BJ (cell line): ENCODE data around the gene KCNIP4. TPM values are rescaled to one million over a fixed set of nuclear protein-coding genes. Genes with fewer than 3 reads are reported as not detected.

Experiments
- CTCF ChIA-PET: fragments of 350-600 bp; formaldehyde crosslinking; extraction: SDS; loops from one replicate; lab custom pipeline; 2021; ENCODE audit warnings: antibody characterized with exemption, inconsistent platforms; lab: Yijun Ruan, JAX
- POLR2A ChIA-PET: fragments of 300-600 bp; sonication (Branson Sonifier 250); formaldehyde crosslinking; extraction: SDS; loops from one replicate; lab custom pipeline; 2021; ENCODE audit warnings: antibody characterized with exemption; lab: Charles Lee
- DNase-seq: peaks from one replicate; pipeline ENCODE4 v3.0.0-alpha.2; 2011; ENCODE audit warnings: low read depth
- H3K27me3 ChIP-seq: 2 replicates; pipeline ENCODE4 v1.6.0; 2011; ENCODE audit warnings: low read length; ENCODE audit not compliant: control insufficient read depth, insufficient read depth
- H3K36me3 ChIP-seq: 2 replicates; pipeline ENCODE4 v1.5.1; 2011; ENCODE audit warnings: low read length; ENCODE audit not compliant: control insufficient read depth, insufficient read depth
- H3K4me3 ChIP-seq: 2 replicates; pipeline ENCODE4 v1.5.1; 2011; ENCODE audit warnings: low read depth, mild to moderate bottlenecking, control low read depth, low read length
- polyA plus RNA-seq: library from polyadenylated mRNA; depleted of rRNA; stranded (reverse); fragments of >200 nt; gene quantifications from 2 replicates; pipeline ENCODE4 v1.2.3, GENCODE V29; 2011
- TF ChIP-seq, protein P1 (sequence below): IDR thresholded peaks from 2 replicates; pipeline ENCODE4 v1.5.1; 2011; ENCODE audit warnings: low read depth, mild to moderate bottlenecking, control low read depth, inconsistent platforms, low read length, moderate library complexity; ENCODE audit not compliant: insufficient read depth

KCNIP4 gene
- polyA plus RNA-seq, 1 experiment: not detected

DNA sequence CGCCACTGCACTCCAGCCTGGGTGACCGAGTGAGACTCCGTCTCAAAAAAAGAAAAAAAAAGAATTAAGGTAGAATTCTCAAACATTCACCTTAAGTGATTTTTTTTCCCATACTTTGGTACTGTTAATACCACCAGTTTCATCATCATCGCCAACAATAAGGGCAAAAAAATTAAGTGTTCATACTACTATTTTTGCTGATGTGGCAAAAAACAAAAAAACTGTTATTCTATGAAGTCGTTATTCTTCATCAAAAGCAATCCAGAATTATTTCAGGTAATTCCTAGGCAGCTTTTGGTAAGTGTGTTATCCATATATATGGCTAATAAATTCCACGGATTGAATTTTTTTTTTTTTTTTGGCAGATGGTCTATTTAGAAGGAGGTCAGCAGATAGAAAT, 85.7 kb downstream of the KCNIP4 start:
- ChIA-PET POLR2A (no interaction called here), CTCF (no interaction called here)
- Histone ChIP-seq H3K36me3 (no peaks in the 10 kb centered on the region), H3K4me3 (no peak overlapping the region), H3K27me3 (no peaks in the 10 kb centered on the region)
- DNase-seq: no peak
- TF ChIP-seq, protein P1, sequence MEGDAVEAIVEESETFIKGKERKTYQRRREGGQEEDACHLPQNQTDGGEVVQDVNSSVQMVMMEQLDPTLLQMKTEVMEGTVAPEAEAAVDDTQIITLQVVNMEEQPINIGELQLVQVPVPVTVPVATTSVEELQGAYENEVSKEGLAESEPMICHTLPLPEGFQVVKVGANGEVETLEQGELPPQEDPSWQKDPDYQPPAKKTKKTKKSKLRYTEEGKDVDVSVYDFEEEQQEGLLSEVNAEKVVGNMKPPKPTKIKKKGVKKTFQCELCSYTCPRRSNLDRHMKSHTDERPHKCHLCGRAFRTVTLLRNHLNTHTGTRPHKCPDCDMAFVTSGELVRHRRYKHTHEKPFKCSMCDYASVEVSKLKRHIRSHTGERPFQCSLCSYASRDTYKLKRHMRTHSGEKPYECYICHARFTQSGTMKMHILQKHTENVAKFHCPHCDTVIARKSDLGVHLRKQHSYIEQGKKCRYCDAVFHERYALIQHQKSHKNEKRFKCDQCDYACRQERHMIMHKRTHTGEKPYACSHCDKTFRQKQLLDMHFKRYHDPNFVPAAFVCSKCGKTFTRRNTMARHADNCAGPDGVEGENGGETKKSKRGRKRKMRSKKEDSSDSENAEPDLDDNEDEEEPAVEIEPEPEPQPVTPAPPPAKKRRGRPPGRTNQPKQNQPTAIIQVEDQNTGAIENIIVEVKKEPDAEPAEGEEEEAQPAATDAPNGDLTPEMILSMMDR: no peak

DNA sequence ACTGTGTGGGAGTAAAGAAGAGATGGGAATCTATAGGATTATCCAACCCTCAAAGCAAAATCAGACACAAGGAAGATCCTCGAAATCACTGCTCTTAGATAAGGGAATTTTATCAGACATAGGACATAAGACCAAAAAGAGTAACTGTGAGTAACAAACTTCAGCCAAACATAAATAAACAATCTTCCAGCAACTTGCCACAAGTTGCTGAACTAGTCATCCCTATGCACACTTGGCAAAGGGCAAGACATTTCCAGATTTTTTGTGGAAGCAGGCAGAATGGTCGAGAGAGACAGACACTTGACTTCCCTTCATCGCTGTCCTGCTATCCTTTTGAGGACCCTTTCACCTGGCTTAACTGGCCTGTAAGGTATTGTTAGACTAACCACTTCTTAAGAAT, 89.6 kb downstream of the KCNIP4 start:
- ChIA-PET POLR2A (no interaction called here), CTCF (no interaction called here)
- Histone ChIP-seq H3K36me3 (no peaks in the 10 kb centered on the region), H3K4me3 (no peak overlapping the region), H3K27me3 (no peaks in the 10 kb centered on the region)
- DNase-seq: no peak
- TF ChIP-seq, protein P1: no peak

DNA sequence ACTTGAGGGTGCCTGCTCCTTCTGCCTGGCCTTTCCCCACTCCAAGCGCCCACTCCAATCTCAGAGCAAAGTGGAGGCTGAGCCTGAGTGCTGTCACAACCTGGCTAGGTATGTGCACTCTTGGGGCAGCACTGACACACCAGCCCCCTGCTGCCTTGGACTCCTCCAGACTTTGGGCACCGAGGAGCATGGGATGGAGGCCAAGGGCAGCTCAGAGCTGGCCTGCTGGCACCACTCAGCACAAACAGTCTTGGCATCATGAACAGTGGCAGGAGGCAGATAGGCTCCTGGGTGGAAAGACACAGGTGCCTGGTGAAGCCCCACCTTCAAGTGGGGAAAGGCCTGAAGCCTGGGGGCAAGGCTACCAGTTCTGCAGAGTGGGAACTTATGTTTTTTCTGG, 91.8 kb downstream of the KCNIP4 start:
- DNase-seq: no peak
- CTCF ChIA-PET: interaction anchor here (0.7 to 1.1 kb wide), 4 partner anchors 54 to 620 kb away, joined by 3 to 4 read pairs (median 3); no protein-coding TSS in a partner anchor
- POLR2A ChIA-PET: no interaction called here

DNA sequence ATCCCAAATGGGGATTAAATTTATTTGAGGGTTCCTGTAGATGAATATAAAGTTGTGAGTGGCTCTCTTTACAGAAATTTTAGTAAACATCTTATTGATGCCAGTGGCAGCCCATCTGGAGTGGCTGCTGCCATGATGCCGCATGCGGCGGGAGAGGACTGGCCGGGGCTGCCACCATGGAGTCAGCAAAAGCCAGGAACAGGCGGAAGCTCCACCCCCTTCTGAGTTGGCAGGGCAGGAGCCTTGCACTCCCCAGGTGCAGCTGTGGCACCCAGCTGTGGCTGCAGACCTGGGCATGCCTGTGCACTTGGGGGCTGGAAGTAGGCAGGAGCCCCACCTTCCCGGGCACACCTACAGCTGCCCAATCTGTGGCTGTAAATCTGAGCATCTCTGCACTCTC, 92.3 kb downstream of the KCNIP4 start:
- no peaks in the 10 kb centered on the region for H3K27me3 ChIP-seq
- ChIA-PET POLR2A (no interaction called here), CTCF (interaction anchor here (1.1 kb wide), 1 partner anchor 54 kb away, joined by 3 read pairs; no protein-coding TSS in a partner anchor)
- TF ChIP-seq, protein P1: no peak
- H3K36me3 ChIP-seq: no peaks in the 10 kb centered on the region
- no peak for DNase-seq
- H3K4me3 ChIP-seq: no peak overlapping the region

More for the DNA sequence above, 91.8 kb downstream of the KCNIP4 start:
- Histone ChIP-seq H3K36me3 (no peaks in the 10 kb centered on the region), H3K4me3 (no peak overlapping the region), H3K27me3 (no peaks in the 10 kb centered on the region)
- TF ChIP-seq, protein P1: no peak

DNA sequence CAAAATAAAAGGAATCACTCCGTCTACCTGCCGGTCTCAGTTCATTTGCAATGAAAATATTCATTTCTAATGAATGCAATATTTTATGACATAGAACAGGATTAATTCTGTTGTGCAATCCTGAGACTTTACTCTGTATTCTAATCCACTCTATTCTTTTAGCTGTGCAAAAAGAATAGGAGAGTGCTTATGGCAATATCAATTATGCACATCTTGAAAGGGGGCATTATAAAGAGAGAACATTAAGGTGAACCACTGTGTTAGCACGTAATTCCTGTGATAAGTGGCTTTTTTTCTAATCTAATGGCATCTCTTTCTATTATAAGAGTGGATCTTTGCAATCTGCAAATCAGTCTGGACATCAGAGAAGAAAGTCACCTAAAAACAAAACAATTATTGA, 99.5 kb downstream of the KCNIP4 start:
- no peak overlapping the region for H3K4me3 ChIP-seq
- TF ChIP-seq, protein P1: no peak
- POLR2A ChIA-PET: interaction anchor here (0.6 kb wide), 1 partner anchor 13 kb away, joined by 4 read pairs; no protein-coding TSS in a partner anchor
- DNase-seq: no peak
- no peaks in the 10 kb centered on the region for H3K27me3 ChIP-seq
- CTCF ChIA-PET: interaction anchor here (1.1 kb wide), 1 partner anchor 540 kb away, joined by 4 read pairs; no protein-coding TSS in a partner anchor
- H3K36me3 ChIP-seq: no peaks in the 10 kb centered on the region
